AG10803 (cell line): ENCODE data around the gene PLEKHH1.

Source experiments
- DNase-seq: peaks from one replicate; pipeline ENCODE4 v3.0.0; 2010; ENCODE audit warnings: low read depth
- H3K4me3 ChIP-seq: 2 replicates; pipeline ENCODE4 v1.5.1; 2011; ENCODE audit warnings: mild to moderate bottlenecking, low read length, control low read depth
- TF ChIP-seq, protein P1 (sequence below): conservative IDR thresholded peaks from 2 replicates; pipeline ENCODE4 v1.5.1; 2011; ENCODE audit warnings: mild to moderate bottlenecking, low read length, control low read depth, inconsistent platforms

PLEKHH1 gene

DNA sequence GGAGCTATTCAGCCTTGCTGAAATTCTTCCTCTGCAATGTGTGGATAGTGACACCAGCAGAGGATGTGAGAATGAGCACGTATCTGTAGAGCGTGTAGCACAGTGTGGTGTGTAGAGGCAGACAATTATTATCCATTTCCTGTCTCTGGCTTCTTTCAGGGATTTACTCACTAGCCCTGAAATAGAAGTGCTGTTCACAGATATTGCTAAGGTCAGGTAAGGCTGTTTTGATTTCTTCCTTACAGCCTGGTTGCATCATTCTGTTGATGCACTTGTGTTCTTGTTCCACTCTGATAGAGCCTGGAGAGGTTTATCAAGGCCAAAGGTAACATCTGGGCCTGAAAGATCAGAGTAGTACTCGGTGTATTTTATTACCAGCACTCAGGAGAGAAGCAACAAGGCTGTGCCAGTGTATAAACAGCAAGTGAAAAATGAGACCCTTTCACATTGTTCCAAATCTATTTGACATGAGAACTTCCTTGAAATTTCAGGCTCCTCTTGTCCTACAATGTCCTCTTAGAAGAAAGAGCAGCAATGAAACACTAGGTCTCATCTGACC, 103.3 kb downstream of the PLEKHH1 start:
- TF ChIP-seq, protein P1, sequence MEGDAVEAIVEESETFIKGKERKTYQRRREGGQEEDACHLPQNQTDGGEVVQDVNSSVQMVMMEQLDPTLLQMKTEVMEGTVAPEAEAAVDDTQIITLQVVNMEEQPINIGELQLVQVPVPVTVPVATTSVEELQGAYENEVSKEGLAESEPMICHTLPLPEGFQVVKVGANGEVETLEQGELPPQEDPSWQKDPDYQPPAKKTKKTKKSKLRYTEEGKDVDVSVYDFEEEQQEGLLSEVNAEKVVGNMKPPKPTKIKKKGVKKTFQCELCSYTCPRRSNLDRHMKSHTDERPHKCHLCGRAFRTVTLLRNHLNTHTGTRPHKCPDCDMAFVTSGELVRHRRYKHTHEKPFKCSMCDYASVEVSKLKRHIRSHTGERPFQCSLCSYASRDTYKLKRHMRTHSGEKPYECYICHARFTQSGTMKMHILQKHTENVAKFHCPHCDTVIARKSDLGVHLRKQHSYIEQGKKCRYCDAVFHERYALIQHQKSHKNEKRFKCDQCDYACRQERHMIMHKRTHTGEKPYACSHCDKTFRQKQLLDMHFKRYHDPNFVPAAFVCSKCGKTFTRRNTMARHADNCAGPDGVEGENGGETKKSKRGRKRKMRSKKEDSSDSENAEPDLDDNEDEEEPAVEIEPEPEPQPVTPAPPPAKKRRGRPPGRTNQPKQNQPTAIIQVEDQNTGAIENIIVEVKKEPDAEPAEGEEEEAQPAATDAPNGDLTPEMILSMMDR, result no peak
- H3K4me3 ChIP-seq, result no peak overlapping the region
- DNase-seq, result peak; percentile 69

GRCh38 chr14:67638642-67639041, 105.6 kb downstream of the PLEKHH1 start:
- no peak for DNase-seq
- H3K4me3 ChIP-seq, result no peak overlapping the region
- TF ChIP-seq, protein P1, result no peak
